GM18870 (cell line): ENCODE measurements around the gene ARHGAP35.
"Not testable (repeated sequence)": the region's sequence is repeated elsewhere in the genome, so short reads cannot be mapped to it uniquely, and the experiment has no call there.

ENCODE experiments used
- ATAC-seq: cut with Tn5 transposase; IDR thresholded peaks from one replicate; pipeline ENCODE4 v1.9.1; 2021; ENCODE audit warnings: moderate library complexity; ENCODE audit not compliant: unreplicated experiment

The ARHGAP35 gene

DNA sequence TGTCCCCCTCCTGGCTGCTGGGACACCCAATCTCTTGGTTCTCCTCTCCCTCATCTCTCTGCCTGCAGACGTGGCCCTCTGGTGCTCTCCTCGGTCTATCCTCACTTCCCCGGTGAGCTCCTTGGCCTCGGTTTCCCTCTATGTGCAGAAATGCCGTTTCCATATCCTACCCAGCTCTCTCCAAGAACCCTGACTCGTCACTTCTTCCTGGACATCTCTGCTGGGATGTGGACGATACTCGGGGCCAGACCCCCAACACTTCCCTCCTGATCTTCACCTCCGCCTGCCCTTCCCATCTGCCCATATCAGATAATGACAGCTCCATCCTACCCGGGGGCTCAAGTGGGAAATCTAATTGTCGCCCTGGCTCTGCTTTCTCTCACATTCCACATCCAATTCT lies 18.0 kb upstream of the ARHGAP35 start:
- ATAC-seq, result no peak

DNA sequence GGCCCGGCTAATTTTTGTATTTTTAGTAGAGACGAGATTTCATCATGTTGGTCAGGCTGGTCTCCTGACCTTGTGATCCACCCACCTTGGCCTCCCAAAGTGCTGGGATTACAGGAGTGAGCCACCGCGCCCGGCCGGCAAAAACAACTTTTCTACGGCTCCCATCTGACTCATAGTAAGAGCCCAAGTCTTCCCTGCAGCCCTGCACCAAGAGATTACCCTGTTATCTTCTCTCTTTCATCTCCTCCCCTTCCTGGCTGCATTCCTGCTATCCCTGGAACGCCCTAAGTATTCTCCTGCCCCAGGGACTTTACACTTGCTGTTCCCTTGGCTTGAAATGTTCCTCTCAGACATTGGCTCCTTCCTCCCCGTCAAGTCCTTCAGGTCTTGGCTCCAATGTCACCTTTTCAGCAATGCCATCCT lies 16.7 kb upstream of the ARHGAP35 start:
- no peak for ATAC-seq

DNA sequence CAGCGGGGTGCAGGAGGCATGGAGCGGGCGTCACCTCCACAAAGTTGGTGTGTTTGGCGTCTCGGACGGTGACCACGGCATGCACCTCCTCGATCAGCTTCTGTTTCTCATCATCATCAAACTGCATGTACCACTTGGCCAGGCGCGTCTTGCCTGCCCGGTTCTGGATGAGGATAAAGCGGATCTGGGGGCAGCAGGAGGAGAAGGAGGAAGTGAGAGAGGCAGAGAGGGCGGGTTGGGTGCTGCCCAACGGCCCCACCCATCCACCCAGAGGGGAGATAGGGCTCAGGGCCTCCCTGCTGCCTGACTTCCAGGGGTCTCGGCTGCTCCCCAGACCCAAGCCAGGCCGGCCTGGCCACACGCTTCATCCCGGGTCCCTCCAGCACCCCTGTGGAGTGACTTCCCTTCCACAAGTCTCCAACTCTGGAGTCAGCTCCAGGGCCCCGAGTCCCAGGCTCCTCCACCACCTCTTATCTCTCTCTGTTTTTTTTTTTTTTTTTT lies 14.8 kb upstream of the ARHGAP35 start:
- ATAC-seq, result no peak

DNA sequence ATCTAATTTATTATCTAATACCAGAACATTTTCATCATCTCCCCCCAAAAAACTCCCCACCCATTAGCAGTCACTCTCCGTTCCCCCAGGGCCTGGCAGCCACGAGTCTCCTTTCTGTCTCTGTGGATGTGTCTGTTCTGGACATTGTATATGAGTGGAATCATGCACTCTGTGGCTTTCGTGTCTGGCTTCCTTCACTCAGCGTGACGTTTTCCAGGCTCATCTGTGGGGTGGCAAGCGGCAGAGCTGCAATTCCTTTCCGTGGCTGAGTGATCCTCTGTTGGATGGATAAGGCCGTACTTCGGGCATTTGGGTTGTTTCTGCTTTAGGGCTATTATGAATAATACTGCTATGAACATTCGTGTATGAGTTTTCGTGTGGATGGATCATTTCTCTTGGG lies 13.3 kb upstream of the ARHGAP35 start:
- no peak for ATAC-seq

DNA sequence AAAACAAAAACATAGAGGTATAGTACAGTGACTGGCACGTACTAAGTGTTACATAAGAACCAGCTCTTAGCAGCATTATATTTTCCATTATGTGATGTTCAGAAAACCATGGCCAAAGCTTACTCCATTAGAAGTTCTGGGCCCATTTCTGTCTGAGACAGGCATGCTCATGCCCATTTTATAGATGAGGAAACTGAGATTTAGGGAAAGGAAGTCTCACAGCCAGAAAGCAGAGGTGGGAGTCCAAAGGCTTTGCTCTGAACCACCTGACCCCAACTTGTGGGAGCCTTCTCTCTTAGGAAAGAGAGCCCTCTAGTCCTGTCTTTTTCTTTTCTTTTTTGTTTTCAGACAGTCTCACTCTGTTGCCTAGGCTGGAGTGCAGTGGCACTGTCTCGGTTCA lies 12.4 kb upstream of the ARHGAP35 start:
- ATAC-seq, result no peak

DNA sequence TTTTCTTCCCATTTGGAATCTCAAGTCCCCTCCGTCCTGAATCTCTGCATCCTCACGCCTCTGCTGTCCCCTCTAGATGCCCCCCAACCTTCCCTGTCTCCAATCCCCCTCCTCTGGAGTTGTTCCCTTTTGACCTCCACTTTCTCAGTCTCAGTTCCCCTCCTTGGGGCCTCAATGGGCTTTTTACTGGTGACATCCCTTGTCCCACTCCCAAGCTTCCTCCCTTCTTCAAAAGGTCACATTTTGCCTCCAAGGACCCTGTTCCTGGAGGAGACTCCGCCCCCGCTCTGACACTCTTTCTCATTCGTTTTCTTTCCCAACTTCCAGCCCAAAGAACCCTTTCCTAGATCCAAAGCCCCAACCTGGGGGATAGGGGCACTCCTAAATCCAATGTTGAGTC lies 11.2 kb upstream of the ARHGAP35 start:
- no peak for ATAC-seq

DNA sequence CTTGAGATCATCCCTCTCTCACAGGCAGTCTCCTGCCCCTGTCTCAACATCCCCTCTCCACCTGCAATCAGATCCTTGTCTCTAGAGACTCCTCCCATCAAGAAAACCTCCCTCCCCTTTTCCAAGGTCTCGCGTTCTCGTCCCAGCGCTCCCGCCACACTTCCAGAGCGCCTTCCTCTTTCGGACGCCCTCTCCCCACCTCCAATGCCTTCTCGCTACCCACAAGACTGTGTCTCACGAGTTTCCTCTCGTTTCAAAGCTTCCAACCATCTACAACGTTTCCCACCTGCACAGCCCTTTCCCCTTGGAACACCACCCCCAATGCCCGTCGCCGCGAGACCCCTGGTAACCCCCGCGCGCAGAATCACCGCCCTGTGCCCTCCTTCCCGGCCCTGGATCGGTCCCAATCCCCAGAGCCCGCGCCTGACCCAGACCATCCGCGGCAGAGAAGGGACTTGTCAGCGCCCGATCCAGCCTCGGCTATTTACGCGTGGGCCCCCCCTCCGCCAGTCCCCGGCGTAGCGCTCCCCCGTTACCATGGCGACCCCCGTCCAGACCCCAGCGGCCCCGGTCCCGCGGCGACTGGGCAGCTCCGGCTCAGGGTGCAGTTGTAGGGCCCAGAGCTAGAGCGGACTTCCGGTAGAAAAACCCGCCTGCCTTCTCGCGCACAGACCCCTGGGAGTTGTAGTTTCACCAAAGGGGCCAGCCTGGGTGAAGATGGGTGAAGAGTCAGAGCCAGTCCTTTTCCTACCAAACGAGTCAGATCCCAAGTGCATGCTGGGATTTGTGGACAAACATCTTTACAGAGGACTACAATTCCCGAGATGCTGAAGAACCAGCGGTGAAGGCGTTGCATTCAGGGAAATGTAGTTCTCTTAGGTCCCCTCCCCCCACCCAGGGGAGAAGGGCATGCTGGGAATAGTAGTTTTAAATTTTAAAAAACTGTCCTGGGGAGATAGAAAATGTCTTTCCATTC lies 10.3 kb upstream of the ARHGAP35 start, which contains the start of gene AP2S1:
TSS of gene AP2S1 (minus strand) at position 619 of the 976 bp plus-strand sequence. CDS start at position 539, 80 bp downstream.
- ATAC-seq, result peak; percentile 89

DNA sequence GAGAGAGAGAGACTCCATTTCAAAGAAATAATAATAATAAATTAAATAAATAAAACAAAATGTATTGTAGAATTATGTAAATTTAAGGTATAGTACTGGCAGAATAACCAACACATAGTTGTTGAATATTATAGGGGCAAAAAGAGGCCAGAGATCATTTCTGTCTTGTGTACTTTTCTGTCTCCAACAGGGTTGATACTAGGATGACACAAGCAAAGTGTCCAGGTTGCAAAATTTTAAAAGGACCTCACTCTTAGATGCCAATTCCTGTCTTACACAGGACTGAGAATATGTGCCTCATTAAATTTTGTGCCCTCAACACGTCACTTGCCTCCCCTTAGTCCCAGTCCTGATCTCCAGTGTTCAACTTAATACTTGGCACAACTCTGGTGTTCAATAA lies 8.0 kb upstream of the ARHGAP35 start:
- no peak for ATAC-seq

DNA sequence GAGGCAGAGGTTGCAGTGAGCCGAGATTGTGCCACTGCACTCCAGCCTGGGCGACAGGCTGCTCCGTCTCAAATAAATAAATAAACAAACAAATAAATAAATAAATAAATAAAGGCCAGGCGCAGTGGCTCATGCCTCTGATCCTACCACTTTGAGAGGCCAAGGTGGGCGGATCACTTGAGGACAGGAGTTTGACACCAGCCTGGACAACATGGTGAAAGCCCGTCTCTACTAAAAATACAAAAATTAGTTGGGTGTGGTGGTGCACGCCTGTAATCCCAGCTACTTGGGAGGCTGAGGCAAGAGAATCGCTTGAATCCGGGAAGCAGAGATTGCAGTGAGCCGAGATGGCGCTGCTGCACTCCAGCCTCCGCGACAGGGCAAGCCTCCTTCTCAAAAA lies 6.1 kb upstream of the ARHGAP35 start:
- ATAC-seq, result not testable (repeated sequence)

DNA sequence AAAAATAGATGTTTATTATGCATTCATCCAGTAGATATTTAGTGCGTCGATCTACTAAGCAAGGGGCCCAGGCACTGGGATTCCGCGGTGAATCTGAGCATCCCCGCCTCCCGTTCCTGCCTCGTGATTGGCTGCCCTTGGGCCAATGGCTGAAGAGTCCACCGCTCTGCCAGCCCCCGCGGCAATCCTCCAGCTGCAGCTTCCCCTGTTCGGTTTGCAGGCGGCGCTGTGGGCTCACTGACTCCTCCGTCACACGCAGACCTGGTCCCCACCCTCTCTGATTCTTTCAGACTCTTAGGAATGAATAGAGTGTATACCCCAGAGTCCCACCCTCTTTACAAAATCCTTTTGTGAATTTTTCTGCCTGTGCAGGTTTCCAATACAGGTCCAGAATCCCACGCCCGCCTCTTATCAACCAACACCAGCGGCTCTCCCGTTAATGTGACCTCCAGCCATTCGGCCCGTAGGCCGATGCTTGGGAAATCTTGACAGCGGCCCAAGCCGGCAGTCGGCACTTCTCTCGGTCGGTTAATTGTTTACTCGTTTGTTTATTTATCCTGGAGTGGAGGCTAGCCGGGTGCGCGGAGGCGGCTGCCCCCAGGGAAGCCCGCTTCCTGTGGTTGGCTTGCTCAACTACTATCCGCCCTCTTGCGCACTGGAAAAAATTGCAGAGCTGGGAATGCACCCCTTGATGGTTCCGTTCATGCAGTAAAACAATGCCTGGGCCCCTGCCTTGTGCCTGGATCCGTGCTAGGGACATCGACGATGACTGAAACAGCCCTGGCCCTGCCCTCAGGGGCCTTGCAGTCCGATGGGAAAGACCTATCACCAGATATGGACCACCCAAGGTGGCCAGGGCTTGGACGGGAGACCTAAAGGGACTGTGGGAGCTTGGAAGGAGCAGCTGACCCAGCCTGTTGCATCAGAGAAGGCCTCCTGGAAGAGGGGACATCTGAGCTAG lies 4.5 kb upstream of the ARHGAP35 start:
- ATAC-seq, result no peak

DNA sequence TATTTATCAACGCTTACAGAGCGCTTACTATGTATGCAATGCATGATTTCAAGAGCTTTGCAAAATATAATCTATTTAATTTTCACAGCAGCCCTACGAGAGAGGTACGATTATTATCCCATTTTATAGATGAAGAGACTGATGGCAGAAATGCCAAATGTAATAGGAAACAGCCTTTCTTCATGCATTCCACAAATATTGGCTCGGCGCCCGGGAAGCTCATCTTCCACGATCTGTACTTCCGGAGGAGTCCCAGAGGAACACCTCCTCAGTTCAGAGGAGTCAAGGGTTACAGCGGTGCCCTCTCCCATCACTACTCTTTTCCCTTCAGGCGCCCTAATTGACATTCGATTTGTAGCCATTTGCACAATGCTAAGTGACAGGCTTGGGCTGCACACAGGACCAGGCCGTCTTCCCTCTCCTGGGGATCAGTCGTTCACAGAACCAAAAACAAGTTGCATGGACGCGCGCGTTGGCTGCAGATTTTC lies 1.1 kb upstream of the ARHGAP35 start:
- ATAC-seq, result no peak

DNA sequence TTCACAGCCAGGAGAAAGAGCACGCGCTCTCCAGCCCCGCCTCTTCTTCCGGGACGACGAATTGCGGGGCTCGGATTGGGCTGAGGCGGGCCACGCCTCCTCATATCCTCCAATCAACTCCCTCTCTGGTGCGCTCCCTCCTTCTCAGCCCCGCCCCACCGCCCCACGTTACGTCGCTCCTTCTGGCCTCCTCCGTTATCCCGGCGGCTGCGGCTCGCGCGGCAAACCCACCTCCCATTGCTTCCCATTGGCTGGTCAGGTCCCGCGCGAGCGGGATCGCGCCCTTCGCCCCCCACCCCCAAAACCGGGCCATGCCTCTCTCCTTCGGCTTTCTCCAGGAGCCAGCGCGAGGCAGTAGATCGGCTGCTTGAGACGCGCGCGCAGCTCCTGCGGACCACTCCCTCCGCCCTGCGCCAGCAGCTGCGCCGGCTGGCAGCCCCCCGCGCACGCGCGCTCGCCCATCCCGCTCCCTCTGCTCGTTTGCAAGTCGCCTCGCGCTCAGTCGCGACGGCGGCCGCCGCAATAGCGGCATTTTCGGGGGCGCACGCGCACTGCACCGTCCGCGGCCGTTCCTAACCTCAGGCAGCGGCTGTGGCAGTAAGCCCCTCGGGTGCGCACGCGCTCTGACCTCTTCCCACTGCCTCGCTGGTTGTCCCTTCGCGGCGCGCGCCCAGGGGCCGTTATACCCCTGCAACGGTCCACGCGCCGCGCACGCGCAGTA lies 512 bp upstream of the ARHGAP35 start:
- no peak for ATAC-seq

DNA sequence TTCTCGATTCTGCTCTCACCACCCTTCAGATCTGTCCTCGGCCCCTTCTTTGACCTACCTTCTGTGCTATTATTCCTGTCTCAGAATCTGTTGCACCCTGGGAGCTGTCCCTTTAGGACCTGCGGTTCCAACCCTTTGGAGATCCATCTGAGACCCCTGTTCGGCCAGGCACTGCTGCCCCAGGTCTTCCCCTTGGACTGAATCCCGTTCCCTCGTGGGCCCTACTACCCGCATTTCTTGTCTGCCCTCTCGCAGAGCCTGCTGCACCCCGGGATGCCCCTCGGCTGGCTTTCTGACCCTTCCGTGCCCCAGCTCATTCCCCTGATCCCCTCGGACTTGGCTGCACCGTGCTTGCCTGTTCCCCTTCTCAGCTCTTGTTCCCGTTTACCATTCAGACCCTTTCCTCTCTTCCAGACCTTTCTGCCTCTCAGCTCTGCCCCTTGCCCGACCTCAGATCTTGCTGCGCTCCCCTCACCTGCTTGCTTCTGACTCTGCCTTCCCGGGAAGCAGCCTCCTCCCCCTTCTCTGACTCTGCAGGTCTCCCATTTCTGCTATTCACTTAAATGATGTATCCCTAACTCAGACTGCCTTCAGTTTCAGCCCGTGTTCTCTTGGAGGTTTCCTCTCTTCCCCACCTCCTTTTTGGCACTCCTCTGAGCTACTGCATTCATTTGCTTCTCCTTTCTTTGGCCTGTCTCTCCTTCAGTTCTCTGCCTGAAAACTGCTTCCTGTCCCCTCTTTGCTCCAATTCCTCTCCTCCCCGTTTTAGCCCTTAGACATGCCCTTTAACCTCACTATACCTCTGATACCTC lies 1.1 kb downstream of the ARHGAP35 start:
- no peak for ATAC-seq

DNA sequence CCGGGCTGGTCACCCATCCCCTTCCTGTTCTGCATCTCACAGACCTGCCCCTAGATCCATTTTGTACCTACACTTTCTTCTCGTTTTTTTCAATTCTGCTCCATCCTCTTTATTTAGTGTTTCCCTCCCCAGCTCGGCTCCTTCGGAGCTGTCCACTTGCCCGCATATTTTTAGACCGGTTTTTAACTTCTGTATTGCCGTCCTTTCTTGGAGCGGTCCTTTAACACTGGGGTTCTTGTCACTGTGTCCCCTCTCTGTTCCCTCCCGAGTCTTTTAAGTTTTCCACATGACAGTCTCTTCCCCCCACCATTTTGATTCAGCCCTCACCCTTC lies 1.7 kb downstream of the ARHGAP35 start:
- no peak for ATAC-seq

DNA sequence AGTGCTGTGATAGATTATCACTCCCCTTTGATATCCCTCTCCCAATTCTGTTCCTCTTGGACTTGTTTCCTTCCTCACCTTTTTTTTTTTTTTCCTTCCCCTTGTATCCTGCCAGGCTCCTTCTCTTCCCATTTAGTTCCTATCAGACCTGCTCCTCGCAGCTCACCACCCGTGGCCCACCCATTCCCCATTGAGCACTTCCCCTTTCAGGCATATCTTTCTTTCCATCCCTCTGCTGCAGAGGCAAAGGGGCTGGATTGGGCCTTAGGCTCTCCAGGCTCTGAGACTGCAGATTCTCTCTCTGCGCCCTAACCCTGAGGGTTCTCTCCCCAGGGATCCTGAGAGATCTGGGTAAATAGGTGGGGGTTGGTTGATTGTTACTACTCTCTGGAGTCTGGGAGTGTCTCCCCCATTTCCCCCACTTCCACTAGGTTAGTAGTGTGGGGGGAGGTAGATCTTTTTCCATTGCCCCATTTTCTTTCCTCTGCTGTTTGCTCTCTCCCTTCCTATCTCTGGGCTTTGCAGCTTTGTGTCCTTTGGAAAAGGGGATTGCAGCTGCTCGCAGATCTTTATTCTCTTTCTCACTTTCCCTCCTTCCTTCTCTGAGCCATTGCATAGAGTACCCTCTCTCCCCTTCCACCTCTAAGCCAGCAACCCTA lies 2.3 kb downstream of the ARHGAP35 start:
- ATAC-seq, result no peak

DNA sequence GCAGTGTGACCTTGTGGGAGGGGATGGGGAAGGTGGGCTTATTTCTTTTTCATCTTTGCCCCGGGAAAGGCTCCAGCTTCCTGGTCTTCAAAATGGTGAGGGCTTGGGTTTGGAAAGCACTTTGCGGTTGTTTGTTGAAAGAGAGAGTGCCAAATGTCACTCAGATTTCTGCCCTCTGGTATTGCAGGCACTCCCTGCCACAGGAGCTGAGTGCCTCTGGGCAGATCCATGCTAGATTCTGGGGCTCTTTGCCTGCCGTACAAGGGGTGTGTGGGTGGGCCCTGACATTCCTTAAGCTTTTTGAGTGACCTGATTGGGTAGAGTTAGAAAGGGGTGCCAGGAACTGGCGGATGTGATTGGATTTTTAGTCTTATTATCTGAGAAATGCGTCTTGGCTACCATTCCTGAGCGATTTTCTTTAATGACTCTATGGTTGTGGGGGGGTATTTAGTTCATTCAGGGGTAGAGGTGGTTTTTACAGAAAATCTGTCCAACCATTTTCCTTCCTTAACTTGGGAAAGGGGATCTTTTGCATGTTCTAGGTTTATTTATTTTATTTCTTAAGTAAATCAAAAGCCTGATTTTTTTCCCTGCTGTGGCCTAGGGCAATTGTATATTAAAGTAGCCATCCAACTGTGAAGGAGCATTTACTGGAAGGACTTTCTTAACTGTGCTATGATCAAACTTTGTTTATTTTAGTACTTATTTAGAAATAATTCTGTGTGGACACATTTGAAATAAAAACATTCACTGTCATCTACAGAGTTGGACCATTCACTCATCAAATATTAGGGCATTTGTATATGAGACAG lies 3.2 kb downstream of the ARHGAP35 start:
- ATAC-seq, result no peak

DNA sequence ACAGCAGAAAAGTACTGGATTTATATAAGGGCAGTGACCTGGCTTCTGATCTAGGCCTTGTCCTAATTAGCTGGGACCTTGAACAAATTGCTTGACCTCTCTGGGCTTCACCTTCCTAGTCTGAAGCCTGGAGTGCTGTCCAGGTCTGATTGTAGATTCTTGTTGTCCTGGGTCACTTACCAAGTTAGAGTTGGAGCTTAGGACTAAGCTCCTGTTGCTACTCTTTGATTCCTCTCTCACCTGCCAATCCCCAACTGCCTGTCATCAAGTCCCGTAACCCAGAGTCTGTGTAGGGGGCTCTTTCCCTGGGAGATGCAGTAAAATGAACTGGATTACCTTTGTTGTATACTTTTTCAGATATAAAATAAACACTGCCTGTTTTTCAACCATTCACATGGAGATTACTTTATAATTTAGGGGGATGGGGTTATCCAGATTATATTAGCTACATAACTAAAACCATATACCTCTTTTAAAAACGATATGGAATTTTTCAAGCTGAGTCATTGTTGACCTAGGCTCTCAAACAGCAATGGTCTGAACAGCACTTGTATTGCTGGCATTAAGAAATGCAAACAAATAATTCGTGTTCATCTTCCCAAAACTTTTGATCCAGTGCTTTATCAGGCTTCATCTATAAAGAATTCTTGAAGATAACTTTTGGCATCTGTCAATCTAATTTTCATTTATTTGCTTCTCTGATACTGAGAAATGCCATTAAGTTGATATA lies 5.8 kb downstream of the ARHGAP35 start:
- ATAC-seq, result no peak

DNA sequence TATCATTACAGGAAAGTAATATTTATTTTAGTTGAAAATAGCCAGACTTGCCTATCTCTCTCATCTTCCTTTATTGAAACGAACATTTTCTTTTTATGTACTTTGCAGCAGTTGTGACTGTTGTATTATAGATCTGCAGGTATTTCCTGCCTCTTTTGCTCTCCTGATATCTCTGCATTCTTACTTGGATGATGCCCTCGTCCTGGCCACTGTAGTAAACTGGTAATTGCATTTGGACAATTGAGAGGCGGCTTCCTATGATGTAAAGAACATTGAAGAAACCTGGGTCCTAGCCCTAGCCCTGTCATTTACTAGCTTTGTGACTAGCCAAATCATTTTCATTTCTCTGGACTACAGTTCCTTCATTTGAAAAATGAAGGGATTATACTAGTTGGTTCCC lies 6.4 kb downstream of the ARHGAP35 start:
- ATAC-seq, result no peak
